HG02623 (cell line): ENCODE data around the gene IGLL1.

Source experiments
- ATAC-seq: cut with Tn5 transposase; IDR thresholded peaks from one replicate; pipeline ENCODE4 v1.9.1; 2021; ENCODE audit warnings: moderate library complexity; ENCODE audit not compliant: unreplicated experiment

The IGLL1 gene

GRCh38 chr22:23530766-23531282, 49.3 kb downstream of the IGLL1 start:
- ATAC-seq = no peak

DNA sequence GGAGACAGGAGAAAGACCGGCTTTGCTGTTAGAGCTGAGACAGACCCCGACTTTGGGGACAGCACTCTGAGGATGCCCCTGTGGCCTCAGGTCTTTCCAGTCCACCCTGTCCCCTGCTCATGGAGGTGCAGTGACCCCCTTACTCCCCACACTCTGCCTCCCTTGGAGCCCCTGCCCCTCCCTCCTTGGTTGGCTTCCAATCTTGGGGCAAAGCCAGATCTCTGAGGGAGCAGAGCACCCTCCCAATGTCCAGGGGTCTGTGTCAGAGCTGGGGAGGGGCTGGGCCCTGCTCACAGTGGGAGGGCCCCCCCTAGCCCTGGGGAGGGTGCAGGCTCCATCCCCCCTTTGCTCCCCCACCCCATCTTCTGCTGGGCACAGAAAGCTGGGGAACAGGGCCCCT, 50.0 kb downstream of the IGLL1 start:
- ATAC-seq = no peak

- ATAC-seq = no peak
These were observed 50.7 kb downstream of the IGLL1 start for GRCh38 chr22:23529166-23530103.

DNA sequence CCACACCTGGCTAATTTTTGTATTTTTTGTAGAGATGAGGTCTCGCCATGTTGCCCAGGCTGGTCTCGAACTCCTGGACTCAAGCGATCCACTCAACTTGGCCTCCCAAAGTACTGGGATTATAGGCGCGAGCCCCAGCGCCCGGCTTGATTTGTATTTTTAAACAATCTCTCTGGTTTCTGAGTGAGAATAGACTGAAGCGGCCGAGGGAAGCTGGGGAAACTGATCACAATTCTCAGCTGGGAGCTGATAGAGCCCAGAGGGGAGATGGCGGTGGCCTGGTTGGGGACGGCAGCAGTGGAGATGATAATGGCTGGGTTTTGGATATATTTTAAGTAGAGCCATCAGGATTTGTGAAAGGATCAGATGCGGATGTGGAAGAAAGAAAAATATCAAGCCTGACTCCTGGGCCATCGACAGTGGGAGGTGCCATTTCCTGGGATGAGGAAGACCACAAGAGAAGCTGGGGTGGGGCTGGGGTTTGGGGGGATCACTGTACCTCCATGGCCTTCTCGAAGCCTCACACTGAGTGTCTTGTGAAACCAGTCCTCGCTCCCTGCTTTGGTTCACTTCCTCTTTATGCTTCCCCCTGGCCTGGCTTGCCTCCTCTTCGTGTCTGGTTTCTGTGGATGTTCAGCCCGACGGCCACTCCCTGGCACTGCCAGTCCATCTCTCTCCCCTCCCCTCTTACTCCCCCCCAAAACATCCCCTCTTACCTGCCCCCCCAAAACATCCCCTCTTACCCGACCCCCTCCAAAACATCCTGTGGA, 51.9 kb downstream of the IGLL1 start:
- ATAC-seq = no peak

GRCh38 chr22:23526596-23527316, 53.3 kb downstream of the IGLL1 start:
- no peak for ATAC-seq

GRCh38 chr22:23525510-23525909, 54.6 kb downstream of the IGLL1 start:
- no peak for ATAC-seq

GRCh38 chr22:23524226-23524625, 55.9 kb downstream of the IGLL1 start:
- no peak for ATAC-seq

GRCh38 chr22:23523713-23524112, 56.4 kb downstream of the IGLL1 start:
- no peak for ATAC-seq
